ENCODE data around the gene GABPB2.
"Not testable (repeated sequence)": the region's sequence is repeated elsewhere in the genome, so short reads cannot be mapped to it uniquely, and the experiment has no call there.

Gene GABPB2

DNA sequence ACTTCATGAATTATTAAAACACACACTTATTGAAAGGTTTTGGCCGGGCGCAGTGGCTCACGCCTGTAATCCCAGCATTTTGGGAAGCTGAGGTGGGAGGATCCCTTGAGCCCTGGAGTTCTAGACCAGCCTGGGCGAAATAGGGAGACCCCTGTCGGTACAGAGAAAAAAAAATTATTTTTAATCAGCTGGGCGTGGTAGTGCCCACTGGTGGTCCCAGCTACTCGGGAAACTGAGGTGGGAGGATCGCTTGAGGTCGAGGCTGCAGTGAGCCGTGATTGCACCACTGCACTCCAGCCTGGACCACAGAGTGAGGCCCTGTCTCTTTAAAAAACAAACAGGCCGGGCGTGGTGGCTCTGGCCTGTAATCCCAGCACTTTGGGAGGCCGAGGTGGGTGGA is 1.7 kb downstream of the GABPB2 start:
- Histone ChIP-seq H3K4me3 (ENCODE audit: insufficient read length, low read depth) (no peak overlapping the region), H3K27me3 (ENCODE audit: insufficient read depth, insufficient read length) (no peaks in the 10 kb centered on the region), H3K9ac (ENCODE audit: insufficient read length, low read depth) (no peak overlapping the region), H3K4me1 (ENCODE audit: insufficient read depth, insufficient read length) (peaks cover 3% of the 10 kb centered on the region), H3K9me3 (ENCODE audit: insufficient read depth, low read length) (no peaks in the 10 kb centered on the region), H3K36me3 (ENCODE audit: insufficient read depth, insufficient read length, low read length) (peaks cover 29% of the 10 kb centered on the region)
- TF ChIP-seq SUZ12 (IDR thresholded peaks at IDR 0.05; ENCODE audit: extremely low read depth, insufficient read depth, insufficient read length) (no peak), YY1 (IDR thresholded peaks at IDR 0.05; ENCODE audit: insufficient read depth, insufficient read length) (no peak), ZNF274 (IDR thresholded peaks at IDR 0.05; ENCODE audit: low read depth, low read length) (no peak)
- no peak for DNase-seq (ENCODE audit: low read depth, low spot score)

GRCh38 chr1:151085953-151086559 is 15.5 kb downstream of the GABPB2 start:
- DNase-seq (ENCODE audit: low read depth, low spot score): no peak
- H3K4me3 ChIP-seq (ENCODE audit: insufficient read length, low read depth): no peak overlapping the region
- H3K9ac ChIP-seq (ENCODE audit: insufficient read length, low read depth): no peak overlapping the region
- H3K9me3 ChIP-seq (ENCODE audit: insufficient read depth, low read length): no peaks in the 10 kb centered on the region
- no peak for TF ChIP-seq YY1 (IDR thresholded peaks at IDR 0.05; ENCODE audit: insufficient read depth, insufficient read length)
- no peak for TF ChIP-seq SUZ12 (IDR thresholded peaks at IDR 0.05; ENCODE audit: extremely low read depth, insufficient read depth, insufficient read length)
- no peak for TF ChIP-seq ZNF274 (IDR thresholded peaks at IDR 0.05; ENCODE audit: low read depth, low read length)
- H3K27me3 ChIP-seq (ENCODE audit: insufficient read depth, insufficient read length): no peaks in the 10 kb centered on the region
- no peaks in the 10 kb centered on the region for H3K4me1 ChIP-seq (ENCODE audit: insufficient read depth, insufficient read length)
- H3K36me3 ChIP-seq (ENCODE audit: insufficient read depth, insufficient read length, low read length): no peaks in the 10 kb centered on the region

- H3K36me3 ChIP-seq (ENCODE audit: insufficient read depth, insufficient read length, low read length); DNase-seq (ENCODE audit: low read depth, low spot score); H3K27me3 ChIP-seq (ENCODE audit: insufficient read depth, insufficient read length); H3K4me3 ChIP-seq (ENCODE audit: insufficient read length, low read depth); H3K9me3 ChIP-seq (ENCODE audit: insufficient read depth, low read length); H3K9ac ChIP-seq (ENCODE audit: insufficient read length, low read depth); H3K4me1 ChIP-seq (ENCODE audit: insufficient read depth, insufficient read length): not testable (repeated sequence)
Observed at GRCh38 chr1:151097426-151097825, 26.9 kb downstream of the GABPB2 start.

DNA sequence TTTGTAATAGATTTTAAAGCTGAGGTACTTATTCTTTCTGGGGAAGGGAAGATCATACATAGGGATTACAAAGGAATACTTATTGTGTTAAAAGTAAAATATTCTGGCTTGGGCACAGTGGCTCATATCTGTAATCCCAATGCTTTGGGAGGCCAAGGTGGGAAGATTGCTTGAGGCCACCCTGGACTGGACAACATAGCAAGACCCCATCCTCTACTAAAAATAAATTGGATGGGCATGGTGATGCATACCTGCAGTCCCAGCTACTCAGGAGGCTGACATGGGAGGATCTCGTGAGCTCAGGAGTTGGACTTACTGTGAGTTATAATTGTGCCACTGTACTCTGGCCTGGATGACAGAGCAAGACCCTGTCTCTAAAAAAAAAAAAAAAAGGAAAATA is 27.6 kb downstream of the GABPB2 start:
- no peak overlapping the region for H3K9ac ChIP-seq (ENCODE audit: insufficient read length, low read depth)
- TF ChIP-seq YY1 (IDR thresholded peaks at IDR 0.05; ENCODE audit: insufficient read depth, insufficient read length) (no peak), SUZ12 (IDR thresholded peaks at IDR 0.05; ENCODE audit: extremely low read depth, insufficient read depth, insufficient read length) (no peak), ZNF274 (IDR thresholded peaks at IDR 0.05; ENCODE audit: low read depth, low read length) (no peak)
- H3K4me1 ChIP-seq (ENCODE audit: insufficient read depth, insufficient read length): no peaks in the 10 kb centered on the region
- DNase-seq (ENCODE audit: low read depth, low spot score): no peak
- H3K4me3 ChIP-seq (ENCODE audit: insufficient read length, low read depth): no peak overlapping the region
- peaks cover 6% of the 10 kb centered on the region for H3K36me3 ChIP-seq (ENCODE audit: insufficient read depth, insufficient read length, low read length)
- no peaks in the 10 kb centered on the region for H3K27me3 ChIP-seq (ENCODE audit: insufficient read depth, insufficient read length)
- no peaks in the 10 kb centered on the region for H3K9me3 ChIP-seq (ENCODE audit: insufficient read depth, low read length)

DNA sequence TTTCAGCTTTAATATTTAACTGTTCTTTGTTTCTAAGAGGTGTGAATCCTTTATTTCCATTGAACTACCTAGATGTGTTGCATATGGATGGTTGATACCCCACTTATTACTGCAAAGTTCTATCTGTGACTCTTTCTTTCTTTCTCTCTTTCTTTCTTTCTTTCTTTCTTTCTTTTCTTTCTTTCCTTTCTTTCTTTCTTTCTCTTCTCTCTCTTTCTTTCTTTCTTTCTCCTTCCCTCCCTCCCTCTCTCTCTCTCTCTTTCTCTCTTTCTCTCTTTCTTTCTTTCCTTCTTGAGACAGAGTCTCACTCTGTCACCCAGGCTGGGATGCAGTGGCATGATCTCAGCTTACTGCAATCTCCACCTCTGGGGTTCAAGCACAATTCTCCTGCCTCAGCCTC is 34.1 kb downstream of the GABPB2 start:
- no peak for DNase-seq (ENCODE audit: low read depth, low spot score)
- Histone ChIP-seq H3K27me3 (ENCODE audit: insufficient read depth, insufficient read length) (no peaks in the 10 kb centered on the region), H3K9me3 (ENCODE audit: insufficient read depth, low read length) (no peaks in the 10 kb centered on the region), H3K36me3 (ENCODE audit: insufficient read depth, insufficient read length, low read length) (no peaks in the 10 kb centered on the region), H3K4me1 (ENCODE audit: insufficient read depth, insufficient read length) (no peaks in the 10 kb centered on the region), H3K9ac (ENCODE audit: insufficient read length, low read depth) (no peak overlapping the region), H3K4me3 (ENCODE audit: insufficient read length, low read depth) (no peak overlapping the region)
- TF ChIP-seq ZNF274 (IDR thresholded peaks at IDR 0.05; ENCODE audit: low read depth, low read length): no peak
- no peak for TF ChIP-seq SUZ12 (IDR thresholded peaks at IDR 0.05; ENCODE audit: extremely low read depth, insufficient read depth, insufficient read length)
- no peak for TF ChIP-seq YY1 (IDR thresholded peaks at IDR 0.05; ENCODE audit: insufficient read depth, insufficient read length)

DNA sequence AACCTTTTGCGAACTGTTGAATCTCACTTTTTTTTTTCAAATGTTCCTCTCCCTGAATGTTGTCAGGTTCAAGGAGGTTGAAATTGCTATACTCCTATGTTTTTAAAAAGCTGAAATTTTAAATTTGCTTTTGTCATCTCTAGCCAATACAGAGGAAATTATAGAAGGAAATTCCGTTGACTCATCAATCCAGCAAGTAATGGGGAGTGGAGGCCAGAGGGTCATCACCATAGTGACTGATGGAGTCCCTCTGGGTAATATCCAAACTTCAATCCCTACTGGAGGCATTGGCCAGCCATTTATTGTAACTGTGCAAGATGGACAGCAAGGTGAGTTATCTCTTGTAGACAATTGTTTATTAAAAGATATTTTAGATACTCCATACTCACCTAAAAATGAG is 36.3 kb downstream of the GABPB2 start:
- TF ChIP-seq ZNF274 (IDR thresholded peaks at IDR 0.05; ENCODE audit: low read depth, low read length) (no peak), YY1 (IDR thresholded peaks at IDR 0.05; ENCODE audit: insufficient read depth, insufficient read length) (no peak), SUZ12 (IDR thresholded peaks at IDR 0.05; ENCODE audit: extremely low read depth, insufficient read depth, insufficient read length) (no peak)
- no peak for DNase-seq (ENCODE audit: low read depth, low spot score)
- H3K4me3 ChIP-seq (ENCODE audit: insufficient read length, low read depth): no peak overlapping the region
- no peaks in the 10 kb centered on the region for H3K36me3 ChIP-seq (ENCODE audit: insufficient read depth, insufficient read length, low read length)
- no peaks in the 10 kb centered on the region for H3K4me1 ChIP-seq (ENCODE audit: insufficient read depth, insufficient read length)
- no peaks in the 10 kb centered on the region for H3K27me3 ChIP-seq (ENCODE audit: insufficient read depth, insufficient read length)
- no peak overlapping the region for H3K9ac ChIP-seq (ENCODE audit: insufficient read length, low read depth)
- no peaks in the 10 kb centered on the region for H3K9me3 ChIP-seq (ENCODE audit: insufficient read depth, low read length)

DNA sequence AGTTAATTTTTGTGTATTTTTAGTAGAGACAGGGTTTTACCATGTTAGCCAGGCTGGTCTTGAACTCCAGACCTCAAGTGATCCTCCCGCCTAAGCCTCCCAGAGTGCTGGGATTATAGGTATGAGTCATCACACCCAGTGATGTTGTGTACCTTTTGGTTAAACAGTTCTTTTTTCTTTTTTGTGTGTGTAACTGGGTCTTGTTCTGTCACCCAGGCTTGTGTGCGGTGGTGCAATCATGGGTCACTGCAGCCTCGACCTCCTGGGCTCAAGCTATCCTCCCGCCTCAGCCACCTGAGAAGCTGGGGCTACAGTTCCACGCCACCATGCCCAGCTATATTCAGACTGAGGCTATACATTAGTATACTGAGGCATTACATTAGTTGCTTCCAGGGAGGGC is 37.8 kb downstream of the GABPB2 start:
- Histone ChIP-seq H3K9me3 (ENCODE audit: insufficient read depth, low read length) (no peaks in the 10 kb centered on the region), H3K4me1 (ENCODE audit: insufficient read depth, insufficient read length) (no peaks in the 10 kb centered on the region), H3K36me3 (ENCODE audit: insufficient read depth, insufficient read length, low read length) (no peaks in the 10 kb centered on the region), H3K9ac (ENCODE audit: insufficient read length, low read depth) (no peak overlapping the region), H3K27me3 (ENCODE audit: insufficient read depth, insufficient read length) (no peaks in the 10 kb centered on the region), H3K4me3 (ENCODE audit: insufficient read length, low read depth) (no peak overlapping the region)
- TF ChIP-seq ZNF274 (IDR thresholded peaks at IDR 0.05; ENCODE audit: low read depth, low read length) (no peak), YY1 (IDR thresholded peaks at IDR 0.05; ENCODE audit: insufficient read depth, insufficient read length) (no peak), SUZ12 (IDR thresholded peaks at IDR 0.05; ENCODE audit: extremely low read depth, insufficient read depth, insufficient read length) (no peak)
- no peak for DNase-seq (ENCODE audit: low read depth, low spot score)

DNA sequence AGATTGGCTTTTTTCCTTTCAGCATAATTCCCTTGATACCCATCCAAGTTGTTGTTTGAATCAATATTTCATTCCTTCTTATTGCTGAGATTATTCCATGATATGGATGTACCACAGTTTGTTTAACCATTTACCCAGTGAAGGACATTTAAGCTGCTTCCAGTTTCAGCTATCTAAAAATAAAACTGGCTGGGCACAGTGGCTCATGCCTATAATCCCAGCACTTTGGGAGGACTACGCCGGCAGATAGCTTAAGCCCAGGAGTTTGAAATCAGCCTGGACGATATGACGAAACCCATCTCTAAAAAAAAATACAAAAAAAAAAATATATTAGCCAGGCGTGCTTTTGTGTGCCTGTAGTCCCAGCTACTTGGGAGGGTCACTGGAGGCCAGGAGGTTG is 43.3 kb downstream of the GABPB2 start:
- H3K4me3 ChIP-seq (ENCODE audit: insufficient read length, low read depth): no peak overlapping the region
- H3K27me3 ChIP-seq (ENCODE audit: insufficient read depth, insufficient read length): no peaks in the 10 kb centered on the region
- TF ChIP-seq ZNF274 (IDR thresholded peaks at IDR 0.05; ENCODE audit: low read depth, low read length) (no peak), YY1 (IDR thresholded peaks at IDR 0.05; ENCODE audit: insufficient read depth, insufficient read length) (no peak), SUZ12 (IDR thresholded peaks at IDR 0.05; ENCODE audit: extremely low read depth, insufficient read depth, insufficient read length) (no peak)
- no peak overlapping the region for H3K9ac ChIP-seq (ENCODE audit: insufficient read length, low read depth)
- H3K9me3 ChIP-seq (ENCODE audit: insufficient read depth, low read length): no peaks in the 10 kb centered on the region
- no peaks in the 10 kb centered on the region for H3K4me1 ChIP-seq (ENCODE audit: insufficient read depth, insufficient read length)
- no peaks in the 10 kb centered on the region for H3K36me3 ChIP-seq (ENCODE audit: insufficient read depth, insufficient read length, low read length)
- DNase-seq (ENCODE audit: low read depth, low spot score): no peak

Data from NT2/D1 (cell line).